Mucosa of descending colon (tissue), 3 donors: ENCODE measurements around the gene CHEK2. TPM values are rescaled to one million over a fixed set of nuclear protein-coding genes. Genes with fewer than 3 reads are reported as not detected.

Experiments
- ATAC-seq: fragments of 200-7000 bp; cut with Tn5 transposase; one replicate; pipeline ENCODE4 v1.9.1; 2020; ENCODE audit warnings: mild to moderate bottlenecking, moderate library complexity
- DNase-seq, 3 donors: peaks; one replicate each; pipeline ENCODE4 v3.0.0-alpha.2; 2020
- H3K36me3 ChIP-seq: fragments of 200-600 bp; one replicate; pipeline ENCODE4 v1.8.0; 2021; ENCODE audit warnings: low read depth, mild to moderate bottlenecking
- H3K4me1 ChIP-seq: fragments of 200-600 bp; one replicate; pipeline ENCODE4 v1.8.0; 2021; ENCODE audit warnings: low read depth, mild to moderate bottlenecking
- H3K4me3 ChIP-seq: fragments of 200-600 bp; one replicate; pipeline ENCODE4 v1.8.0; 2021; ENCODE audit warnings: mild to moderate bottlenecking
- H3K9me3 ChIP-seq: fragments of 200-600 bp; one replicate; pipeline ENCODE4 v1.8.0; 2021; ENCODE audit warnings: mild to moderate bottlenecking
- CTCF ChIP-seq: fragments of 200-600 bp; IDR thresholded peaks from one replicate; pipeline ENCODE4 v1.8.0; 2022; ENCODE audit warnings: antibody characterized with exemption, mild to moderate bottlenecking
- intact Hi-C, 2 donors: fragments of 100-400 bp; cut with DNase I in 1 of 2; cut with micrococcal nuclease in 1 of 2; formaldehyde crosslinking; loops; one replicate each; pipeline versions ENCODE4 v1.11.0 to v1.11.1; 2022; cut with DNase I, micrococcal nuclease
- total RNA-seq, 3 donors: library from RNA; stranded (reverse); fragmentation: NEBNext Ultra II Directional in 2 of 3; extraction: Animal tissue kit (Norgen Biotek cat#: 25700) in 2 of 3; gene quantifications; one replicate each; pipeline versions ENCODE4 v1.2.1 to v1.2.4, GENCODE V29; 2021 to 2023
- donor health status: DM: no; HTN: no; CAD: no; lungs with moderate emphysema.
- donor health status: DM: no; HTN: no; CAD: no.
- donor health status: DM: no; HTN: yes; CAD: no.

Gene CHEK2
- total RNA-seq, 3 donors from 2014 or later, result 15.8 to 21.1 (median 19.5) TPM

GRCh38 chr22:28736301-28737155, 5.1 kb downstream of the CHEK2 start:
- ATAC-seq (no peak), DNase-seq (no peak)
- Histone ChIP-seq H3K4me3 (no peak overlapping the region), H3K4me1 (peaks cover 14% of the 10 kb centered on the region), H3K9me3 (no peaks in the 10 kb centered on the region), H3K36me3 (no peaks in the 10 kb centered on the region)
- TF ChIP-seq CTCF, result no peak
- intact Hi-C loops, result no loop called here

DNA sequence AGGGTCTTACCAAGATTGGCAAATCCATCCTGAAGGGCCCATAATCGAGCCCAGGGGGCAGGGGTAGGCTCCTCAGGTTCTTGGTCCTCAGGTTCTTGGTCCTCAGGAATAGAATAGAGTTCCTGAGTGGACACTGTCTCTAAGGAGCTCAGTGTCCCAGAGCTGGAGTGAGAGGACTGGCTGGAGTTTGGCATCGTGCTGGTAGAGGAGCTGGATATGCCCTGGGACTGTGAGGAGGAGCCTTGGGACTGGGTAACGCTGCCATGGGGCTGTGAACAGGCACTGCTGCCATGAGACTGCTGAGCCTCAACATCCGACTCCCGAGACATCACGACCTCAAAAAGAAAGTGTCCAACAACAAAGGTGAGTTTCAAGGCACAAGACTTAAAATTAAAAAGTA, 7.2 kb downstream of the CHEK2 start:
- DNase-seq (no peak), ATAC-seq (no peak)
- Histone ChIP-seq H3K9me3 (no peaks in the 10 kb centered on the region), H3K36me3 (no peaks in the 10 kb centered on the region), H3K4me3 (no peak overlapping the region), H3K4me1 (peaks cover 8% of the 10 kb centered on the region)
- no peak for TF ChIP-seq CTCF
- intact Hi-C loops, result no loop called here

- Histone ChIP-seq H3K9me3 (no peaks in the 10 kb centered on the region), H3K4me3 (no peak overlapping the region), H3K36me3 (no peaks in the 10 kb centered on the region), H3K4me1 (no peaks in the 10 kb centered on the region)
- TF ChIP-seq CTCF, result no peak
- DNase-seq (no peak), ATAC-seq (no peak)
- intact Hi-C loops, result no loop called here
Observed at GRCh38 chr22:28730179-28730578, 11.4 kb downstream of the CHEK2 start.

DNA sequence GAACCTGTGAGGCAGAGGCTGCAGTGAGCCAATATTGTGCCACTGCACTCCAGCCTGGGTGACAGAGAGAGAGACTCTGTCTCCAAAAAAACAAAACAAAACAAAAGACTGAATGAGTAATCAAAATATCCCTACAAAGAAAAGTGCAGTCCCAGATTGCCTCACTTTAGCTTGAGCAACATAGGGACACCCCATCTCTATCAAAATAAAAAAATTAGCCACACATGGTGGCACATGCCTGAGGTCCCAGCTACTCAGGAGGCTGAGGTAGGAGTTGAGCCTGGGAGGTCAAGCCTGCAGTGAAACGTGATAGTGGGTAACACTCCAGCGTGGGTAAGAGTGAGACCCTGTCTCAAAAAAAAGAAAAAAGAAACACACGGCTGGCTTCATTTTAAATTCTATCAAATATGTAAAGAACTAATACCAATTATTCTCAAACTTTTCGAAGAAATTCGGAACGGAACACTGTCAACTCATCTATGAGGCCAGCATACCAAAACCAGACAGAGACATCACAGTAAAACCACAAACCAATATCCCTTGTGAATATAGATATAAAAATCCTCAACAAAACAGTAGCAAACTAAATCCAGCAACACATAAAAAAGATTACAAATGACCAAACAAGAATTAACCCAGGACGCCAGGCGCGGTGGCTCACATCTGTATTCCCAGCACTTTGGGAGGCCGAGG, 12.9 kb downstream of the CHEK2 start:
- Histone ChIP-seq H3K9me3 (no peaks in the 10 kb centered on the region), H3K36me3 (no peaks in the 10 kb centered on the region), H3K4me3 (no peak overlapping the region), H3K4me1 (no peaks in the 10 kb centered on the region)
- no peak for DNase-seq
- no peak for TF ChIP-seq CTCF
- intact Hi-C loops, result no loop called here
- ATAC-seq, result no peak

GRCh38 chr22:28728002-28728401, 13.6 kb downstream of the CHEK2 start:
- Histone ChIP-seq H3K9me3 (no peaks in the 10 kb centered on the region), H3K36me3 (no peaks in the 10 kb centered on the region), H3K4me1 (no peaks in the 10 kb centered on the region), H3K4me3 (no peak overlapping the region)
- no peak for TF ChIP-seq CTCF
- ATAC-seq, result no peak
- intact Hi-C loops, result no loop called here
- DNase-seq, result no peak
